Measurements from ENCODE around the gene PGBD4.

Gene PGBD4

DNA sequence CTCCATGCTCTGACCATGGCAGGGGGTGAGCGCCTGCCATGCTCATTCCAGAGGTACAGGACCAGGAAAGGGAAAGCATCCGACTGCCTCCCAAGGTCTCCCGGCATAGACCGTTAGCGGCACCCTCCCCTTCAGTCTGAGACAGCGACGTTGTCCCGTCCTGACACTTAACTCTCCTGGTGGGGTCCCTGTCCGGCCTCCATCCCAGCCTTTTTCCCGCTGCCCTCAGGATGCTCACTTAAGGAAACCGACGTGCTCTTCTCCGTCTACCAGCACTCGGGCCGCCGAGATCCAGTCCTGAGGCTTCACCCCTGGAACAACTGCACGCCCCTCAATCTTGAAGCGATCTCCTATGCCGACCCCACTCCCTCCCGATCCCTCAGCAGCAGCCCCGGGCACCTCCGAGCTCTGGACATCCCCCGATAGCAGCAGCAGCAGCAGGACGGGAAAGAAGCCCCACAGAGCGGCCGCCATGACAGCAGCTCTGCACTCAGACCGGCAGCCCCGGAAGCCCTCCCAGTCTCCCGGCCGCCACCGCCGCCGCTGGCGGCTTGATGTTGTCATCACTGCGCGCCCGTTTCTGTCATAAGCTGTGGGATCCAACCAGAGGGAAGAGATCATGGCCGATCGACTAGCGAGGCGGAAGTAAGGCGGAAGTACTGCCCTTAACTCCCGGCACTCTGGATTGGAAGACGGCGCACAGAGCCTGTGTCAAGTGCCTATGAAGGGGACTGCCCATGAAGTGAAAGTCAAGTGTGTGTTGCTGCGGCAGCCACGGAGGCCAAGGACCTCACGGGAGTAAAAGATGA, at the start of gene PGBD4, which contains the start of gene EMC7:
Gene PGBD4, plus strand, starts transcription at position 718 of the 809 bp plus-strand sequence. CDS start 449 bp downstream, outside the sequence.
Gene EMC7, minus strand, starts transcription at position 497 of the 809 bp plus-strand sequence. Its CDS starts 23 bp downstream, at position 474.
- peak; percentile 78 to 92 for DNase-seq

DNA sequence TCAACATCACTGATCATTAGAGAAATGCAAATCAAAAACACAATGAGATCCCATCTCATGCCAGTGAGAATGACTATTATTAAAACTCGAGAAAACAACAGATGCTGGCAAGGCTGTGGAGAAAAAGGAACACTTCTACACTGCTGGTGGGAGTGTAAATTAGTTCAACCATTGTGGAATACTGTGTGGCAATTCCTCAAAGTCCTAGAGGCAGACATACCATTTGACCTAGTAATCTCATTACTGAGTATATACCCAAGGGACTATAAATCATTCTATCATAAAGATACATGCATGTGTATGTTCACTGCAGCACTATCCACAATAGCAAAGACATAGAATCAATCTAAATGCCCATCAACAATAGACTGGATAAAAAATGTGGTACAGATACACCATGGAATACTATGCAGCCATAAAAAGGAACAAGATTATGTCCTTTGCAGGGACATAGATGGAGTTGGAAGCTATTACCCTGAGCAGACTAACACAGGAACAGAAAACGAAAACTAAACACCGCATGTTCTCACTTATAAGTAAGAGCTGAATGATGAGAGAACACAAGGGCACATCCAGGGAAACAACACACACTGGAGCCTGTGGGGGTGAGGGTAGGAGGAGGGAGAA, 47.7 kb upstream of the PGBD4 start:
- DNase-seq, result no peak

DNA sequence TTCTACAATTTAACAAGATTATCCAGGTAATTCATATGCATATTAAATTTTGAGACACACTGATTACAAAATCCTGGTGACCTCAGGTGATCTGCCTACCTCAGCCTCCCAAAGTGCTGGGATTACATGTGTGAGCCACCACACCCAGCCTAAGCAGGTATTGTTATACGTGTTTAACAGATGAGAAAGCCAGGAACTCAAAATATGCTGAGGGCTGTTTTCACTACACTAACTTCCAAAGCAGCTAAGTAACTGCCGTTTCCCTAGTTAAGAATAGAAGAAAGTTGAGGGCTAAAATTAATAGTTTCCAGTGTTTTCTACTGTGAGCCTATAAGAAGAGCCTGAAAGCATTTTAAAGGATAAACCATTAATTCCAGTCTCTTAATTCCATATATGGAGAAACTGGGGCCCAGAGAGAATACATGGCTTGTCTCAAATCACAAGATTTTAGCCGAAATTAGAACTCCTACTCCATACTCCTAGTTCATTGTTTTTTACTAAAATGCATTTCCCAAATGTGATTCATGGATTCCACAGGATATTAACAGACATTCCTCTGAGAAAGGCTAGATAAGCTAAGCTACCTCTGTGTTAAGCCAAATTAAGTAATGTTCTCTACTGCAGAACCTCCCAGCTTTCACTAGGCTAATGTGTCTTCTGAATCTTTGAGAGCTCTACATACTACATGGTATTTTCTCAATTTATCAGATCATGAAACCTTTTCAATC, 45.9 kb upstream of the PGBD4 start:
- DNase-seq, result no peak

DNA sequence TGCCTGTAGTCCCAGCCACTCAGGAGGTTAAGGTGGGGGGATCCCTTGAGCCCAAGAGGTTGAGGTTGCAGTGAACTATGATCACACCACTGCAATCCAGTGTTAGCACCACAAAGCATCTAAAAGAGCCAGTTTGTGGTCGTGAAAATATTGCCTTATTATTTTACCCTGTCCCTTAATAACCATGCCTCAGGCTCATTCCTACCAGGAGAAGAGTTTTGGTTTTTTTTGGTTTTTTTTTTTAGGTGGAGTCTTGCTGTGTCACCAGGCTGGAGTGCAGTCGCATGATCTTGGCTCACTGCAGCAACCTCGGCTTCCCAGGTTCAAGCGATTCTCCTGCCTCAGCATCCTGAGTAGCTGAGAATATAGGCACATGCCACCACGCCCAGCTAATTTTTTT, 45.0 kb upstream of the PGBD4 start:
- no peak for DNase-seq

DNA sequence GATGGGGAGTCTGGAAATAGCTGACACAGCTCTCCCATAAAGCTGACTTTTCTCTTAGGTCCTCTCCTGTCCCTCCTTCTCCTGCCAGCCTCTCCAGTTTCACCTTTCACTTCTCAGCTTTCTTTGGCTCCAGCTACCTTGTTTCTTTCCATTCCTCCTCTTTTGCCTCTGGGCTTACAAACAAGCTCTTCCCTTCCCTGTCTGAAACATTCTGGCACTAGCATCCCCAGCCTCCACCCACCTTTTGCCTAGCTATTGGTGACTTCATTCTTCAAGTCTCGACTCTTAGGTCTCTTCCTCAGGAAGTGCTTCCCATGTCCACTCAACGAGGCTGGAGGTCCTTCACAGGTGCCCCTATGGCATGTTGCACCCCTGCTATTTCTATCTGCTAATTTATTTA, 42.4 kb upstream of the PGBD4 start:
- no peak for DNase-seq

DNA sequence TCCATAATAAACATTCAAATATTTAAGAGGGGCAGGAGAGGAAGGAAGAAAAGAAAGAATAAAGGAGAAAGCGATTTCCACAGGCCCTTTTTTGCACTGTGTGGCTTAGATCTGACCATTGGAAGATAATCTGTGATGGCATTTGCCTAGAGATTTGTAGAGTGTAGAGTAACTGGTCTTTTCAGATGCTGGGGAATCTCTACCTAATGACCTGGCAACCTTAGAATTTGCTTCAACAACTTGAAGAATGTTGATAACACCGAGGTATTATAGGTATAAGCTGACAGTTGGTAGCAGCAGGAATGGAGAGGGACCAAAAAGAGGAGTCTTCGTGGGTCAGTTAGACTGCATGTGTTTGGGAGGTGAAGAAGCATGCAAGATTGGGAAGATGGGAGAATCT, 41.9 kb upstream of the PGBD4 start:
- DNase-seq, result no peak

DNA sequence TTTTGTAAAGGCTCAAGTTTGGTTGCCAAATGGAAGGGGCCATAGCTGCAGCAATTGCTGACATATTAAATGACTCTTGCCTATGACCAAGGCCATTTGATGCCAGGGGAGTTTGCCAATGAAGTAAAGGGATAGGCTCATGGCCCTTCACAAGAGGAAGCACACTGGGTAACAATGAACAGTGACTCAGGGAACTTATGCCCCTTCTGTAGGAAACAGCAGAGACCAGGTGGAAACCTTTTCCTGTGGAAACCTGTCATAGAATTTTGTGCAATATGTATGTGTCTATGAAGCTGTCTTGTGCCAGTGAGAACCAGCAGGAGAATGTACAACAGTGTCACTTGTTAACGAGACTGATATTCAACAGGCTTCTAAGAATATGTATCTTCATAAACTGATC, 37.4 kb upstream of the PGBD4 start:
- DNase-seq, result no peak

DNA sequence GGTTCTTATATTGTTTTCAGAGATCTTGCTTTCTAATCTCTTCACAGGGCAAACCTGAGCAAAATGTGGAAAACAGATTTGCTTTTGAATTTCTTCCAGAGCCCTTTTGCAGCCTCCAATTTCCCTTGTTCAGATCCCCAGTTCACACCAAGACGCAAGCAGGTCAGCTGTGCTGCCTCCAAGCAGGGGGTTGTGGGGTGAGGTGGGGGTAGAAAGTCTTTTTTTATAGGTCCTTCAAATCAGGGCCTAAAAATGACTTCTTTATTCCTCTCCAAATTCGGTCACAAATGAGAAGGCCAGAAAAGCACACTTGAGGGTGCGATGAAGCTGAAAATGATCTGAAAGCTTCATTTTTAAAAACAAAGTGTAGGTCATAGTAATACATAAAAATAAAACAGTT, 36.6 kb upstream of the PGBD4 start:
- DNase-seq, result no peak

DNA sequence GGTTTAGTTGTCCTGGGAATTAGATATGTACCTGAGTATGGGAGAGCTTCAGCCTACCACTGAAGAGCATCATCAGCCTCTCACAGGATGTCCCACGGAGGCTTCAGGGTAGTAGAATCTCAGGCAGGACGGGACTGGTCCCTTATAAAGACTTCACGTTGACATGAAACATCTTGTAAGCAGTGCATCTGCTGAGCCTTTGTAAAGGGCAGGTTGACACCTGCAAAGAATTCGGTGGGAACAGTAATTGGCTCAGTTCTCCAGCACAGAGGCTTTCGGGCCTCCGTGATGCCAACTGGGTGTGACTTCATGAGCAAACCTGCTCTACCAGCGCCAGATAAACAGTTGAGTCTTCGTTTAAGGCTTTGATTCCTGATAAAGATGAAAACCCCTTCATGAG, 35.9 kb upstream of the PGBD4 start:
- no peak for DNase-seq

DNA sequence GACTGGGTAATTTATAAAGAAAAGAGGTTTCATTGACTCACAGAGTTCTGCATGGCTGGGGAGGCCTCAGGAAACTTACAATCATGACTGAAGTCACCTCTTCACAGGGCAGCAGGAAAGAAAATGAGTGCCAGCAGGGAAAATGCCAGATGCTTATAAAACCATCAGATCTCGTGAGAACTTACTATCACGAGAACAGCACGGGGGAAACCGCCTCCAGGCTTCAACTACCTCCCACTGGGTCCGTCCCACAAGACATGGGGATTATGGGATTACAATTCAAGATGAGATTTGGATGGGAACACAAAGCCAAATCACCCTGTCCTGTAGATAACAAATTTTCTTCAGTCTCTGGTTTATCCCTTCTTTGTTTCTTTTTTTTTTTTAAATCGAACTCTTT, 31.9 kb upstream of the PGBD4 start:
- no peak for DNase-seq

DNA sequence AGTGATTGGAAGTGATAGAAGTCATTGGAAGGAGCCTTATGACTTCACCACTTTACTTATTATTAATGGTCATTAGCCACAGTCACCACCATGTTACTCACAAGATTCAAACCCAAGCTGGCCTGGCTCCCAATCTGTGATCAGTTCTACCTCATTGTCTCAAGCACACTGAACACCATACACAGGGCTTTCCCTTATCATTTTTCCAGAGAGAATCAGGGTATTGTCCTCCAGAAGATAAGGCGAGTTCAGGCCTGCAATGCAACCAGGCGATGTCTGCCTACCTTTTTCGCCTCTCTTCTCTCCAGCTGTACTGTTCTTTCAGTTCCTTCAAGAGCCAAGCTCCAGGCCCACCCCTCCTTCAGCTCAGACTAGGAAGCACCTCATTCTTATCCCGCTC, 25.1 kb upstream of the PGBD4 start:
- no peak for DNase-seq

DNA sequence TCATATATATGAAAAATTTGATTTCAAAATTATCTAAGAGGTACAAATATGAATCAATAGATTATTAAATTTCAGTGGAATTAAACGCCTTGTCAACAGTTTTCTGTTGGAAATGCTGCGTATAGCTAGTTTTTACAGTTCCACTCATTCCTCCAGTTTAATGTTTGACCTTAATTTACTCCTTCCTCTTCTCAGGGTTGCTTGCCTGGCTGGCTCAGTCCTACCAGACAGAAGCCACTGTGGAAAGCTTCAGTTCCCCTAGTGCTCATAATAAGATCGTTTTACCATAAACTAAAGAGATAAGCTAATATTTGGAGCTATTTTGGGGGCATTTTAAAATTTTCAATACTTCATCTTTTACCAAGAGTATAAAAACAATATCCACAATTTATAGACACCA, 23.0 kb upstream of the PGBD4 start:
- DNase-seq, result no peak

DNA sequence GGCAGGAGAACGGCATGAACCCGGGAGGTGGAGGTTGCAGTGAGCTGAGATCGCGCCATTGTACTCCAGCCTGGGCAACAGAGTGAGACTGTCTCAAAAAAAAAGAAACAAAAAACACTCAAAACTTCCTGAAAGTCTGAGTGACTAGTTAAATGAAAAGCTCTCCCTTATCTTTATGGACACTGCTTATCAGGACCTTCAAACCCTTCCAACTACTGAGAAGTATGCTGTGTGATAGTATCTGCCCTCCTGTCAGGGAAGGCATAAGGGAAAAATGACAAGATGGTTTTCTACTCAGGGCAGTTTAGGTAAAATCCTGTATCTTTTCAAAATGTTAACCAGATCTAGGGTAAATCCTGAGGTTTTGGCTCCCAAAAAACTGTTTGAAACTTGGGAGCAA, 22.0 kb upstream of the PGBD4 start:
- DNase-seq, result no peak

DNA sequence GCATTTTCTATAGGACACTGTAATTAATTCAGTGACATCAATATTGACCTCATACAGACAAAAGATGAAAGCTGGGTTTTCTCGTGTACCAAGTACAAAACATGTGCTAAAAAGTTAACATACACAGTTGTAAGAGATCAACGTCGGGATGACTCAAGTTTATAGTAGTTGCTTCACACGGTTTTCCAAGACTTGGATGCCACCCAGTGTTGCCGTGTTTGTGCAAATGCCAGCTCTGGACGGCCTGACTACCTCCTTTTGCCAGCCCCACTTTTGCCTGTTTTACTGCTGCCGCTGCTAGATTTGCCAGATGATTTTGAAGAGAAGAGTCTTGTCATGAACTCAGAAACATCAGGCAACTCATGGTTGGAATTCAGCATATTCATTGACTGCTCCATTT, 17.8 kb upstream of the PGBD4 start:
- DNase-seq, result no peak

DNA sequence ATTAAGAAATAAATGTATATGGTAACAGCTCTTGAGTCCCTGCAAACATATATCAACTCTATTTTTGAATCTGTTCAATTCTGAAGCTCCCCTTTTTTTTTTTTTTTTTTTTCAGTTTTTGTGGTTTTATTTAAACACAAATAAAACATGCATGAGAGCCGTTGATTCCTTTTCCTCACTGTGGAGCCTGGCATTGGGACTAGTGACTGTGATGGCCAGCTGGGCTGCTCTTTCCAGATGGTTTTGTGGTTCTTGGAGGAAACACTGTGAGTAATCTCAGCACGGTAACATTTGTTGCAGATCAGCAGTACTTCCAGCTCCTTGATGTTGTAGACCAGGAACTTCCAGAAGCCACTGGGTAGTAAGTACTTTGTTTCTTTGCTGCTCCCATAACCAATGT, 16.1 kb upstream of the PGBD4 start:
- no peak for DNase-seq

DNA sequence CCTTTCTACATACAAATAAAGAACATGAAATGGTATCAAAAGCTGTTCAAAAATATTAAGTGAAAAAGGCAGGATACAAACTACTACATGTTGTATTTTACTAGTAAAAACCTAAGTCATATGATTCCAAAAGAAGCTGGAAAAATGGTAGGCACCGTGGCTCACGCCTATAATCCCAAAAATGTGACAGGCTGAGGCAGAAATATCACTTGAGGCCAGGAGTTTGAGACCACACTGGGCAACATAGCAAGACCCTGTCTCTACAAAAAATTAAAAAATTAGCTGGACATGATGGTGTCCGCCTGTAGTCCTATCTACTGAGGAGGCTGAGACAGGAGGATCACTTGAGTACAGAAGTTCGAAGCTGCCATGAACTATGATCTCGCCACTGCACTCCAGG, 2.0 kb upstream of the PGBD4 start:
- DNase-seq, result no peak

DNA sequence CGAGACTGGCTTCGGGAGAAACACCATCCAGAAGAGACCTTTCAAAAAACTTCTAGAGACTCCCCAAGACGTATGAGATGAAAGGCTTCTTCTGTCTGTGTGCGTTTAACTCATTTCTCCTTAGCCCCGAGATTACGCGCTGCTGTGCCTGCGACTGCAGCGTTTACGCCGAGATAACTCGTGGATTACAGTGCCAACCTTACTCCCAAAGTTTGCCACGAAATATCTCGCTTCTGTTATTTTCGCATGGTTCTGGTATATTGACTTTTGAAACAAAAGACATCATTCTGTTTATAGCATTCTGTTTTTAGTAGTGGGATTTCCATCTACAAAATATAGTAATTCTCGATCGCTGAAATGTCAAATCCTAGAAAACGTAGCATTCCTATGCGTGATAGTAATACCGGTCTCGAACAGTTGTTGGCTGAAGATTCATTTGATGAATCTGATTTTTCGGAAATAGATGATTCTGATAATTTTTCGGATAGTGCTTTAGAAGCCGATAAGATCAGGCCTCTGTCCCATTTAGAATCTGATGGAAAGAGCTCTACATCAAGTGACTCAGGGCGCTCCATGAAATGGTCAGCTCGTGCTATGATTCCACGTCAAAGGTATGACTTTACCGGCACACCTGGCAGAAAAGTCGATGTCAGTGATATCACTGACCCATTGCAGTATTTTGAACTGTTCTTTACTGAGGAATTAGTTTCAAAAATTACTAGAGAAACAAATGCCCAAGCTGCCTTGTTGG, 467 bp downstream of the PGBD4 start:
- no peak for DNase-seq

DNA sequence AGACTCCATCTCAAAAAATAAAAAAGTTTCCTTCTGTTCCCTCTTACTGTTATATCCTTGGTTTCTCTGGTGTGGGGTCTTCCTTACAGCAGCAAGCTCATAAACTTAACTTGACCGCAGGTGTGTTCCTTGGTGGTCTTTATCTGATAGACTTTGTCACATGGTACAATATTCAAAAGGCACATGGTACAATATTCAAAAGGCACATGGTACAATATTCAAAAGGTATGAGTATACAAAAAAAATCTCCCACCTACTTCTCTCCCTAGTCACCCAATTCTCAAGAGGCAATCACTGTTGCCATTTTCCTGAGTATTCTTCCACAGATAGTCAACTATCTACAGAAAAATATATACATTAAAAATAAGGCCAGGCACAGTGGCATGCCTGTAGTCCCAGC, 4.5 kb downstream of the PGBD4 start:
- DNase-seq, result no peak

DNA sequence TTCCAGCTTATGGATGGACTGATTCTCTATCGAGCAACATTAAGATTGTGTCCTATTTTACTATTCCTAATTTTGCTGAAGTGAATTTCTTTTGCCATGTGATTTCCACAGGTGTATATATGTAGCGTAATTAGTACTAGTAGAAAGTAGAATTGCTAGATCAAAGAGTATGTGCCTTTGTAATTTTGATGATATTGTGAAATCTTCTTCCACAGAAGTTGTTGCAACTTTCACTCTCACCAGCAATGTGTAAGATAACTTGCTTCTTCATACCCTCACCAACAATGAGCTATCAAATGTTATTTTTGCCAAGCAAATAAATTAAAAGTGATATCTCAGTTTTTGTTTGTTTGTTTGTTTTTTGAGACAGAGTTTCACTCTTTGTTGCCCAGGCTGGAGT, 5.4 kb downstream of the PGBD4 start:
- no peak for DNase-seq

DNA sequence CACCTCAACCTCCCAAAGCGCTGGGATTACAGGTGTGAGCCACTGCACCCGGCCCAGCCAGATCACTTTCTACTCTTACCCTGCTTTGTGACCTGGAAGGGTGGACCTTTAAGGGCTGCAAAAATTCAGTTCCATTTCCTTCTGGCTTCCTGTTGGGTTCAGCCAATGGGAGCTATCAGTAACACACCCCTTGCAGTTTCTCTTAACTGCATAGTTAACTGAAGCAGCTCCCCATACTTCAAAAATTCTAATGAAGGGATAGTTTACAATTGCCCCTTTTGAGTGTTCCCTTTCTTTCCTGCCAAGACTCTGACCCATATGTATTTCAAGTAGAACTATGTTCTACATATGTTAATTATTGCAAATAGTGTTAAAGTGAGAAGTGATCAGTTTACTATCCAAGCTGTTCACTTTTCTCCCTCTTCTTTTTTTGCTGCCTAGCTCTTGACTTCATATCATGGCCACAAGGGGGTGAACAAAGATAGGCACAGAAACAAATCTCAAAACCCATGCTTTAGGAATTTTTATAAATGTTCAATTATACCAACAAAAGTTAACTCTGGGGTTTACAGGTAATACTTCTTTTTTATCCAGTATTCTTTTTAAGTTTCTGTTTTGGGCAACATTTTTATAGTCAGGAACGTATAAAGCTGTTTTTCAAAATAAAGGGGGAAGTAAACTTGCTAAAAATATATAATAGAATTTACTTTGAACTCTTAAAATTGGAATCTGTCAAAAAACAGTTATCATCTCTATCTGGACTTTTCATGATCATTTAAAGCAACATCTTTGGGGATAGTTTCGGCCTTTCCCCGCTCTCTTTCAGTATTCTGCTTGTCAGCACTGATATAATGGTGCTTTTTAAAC, 8.1 kb downstream of the PGBD4 start:
- DNase-seq, result no peak

DNA sequence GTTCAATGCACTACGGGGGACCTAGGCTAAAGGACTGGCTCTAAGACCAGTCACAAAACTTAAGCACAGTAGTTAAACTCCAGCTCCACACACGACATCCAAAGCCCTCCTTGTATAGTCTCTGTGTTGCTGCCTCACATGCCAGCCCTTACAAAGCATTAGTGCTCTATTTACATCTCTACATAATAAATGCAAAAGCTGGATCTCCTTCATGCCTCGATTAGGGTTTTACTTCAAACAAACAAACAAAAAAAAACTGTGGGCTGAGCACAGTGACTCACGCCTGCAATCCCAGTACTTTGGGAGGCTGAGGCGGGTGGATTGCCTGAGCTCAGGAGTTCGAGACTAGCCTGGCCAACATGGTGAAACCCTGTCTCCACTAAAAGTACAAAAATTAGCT, 9.6 kb downstream of the PGBD4 start:
- no peak for DNase-seq

DNA sequence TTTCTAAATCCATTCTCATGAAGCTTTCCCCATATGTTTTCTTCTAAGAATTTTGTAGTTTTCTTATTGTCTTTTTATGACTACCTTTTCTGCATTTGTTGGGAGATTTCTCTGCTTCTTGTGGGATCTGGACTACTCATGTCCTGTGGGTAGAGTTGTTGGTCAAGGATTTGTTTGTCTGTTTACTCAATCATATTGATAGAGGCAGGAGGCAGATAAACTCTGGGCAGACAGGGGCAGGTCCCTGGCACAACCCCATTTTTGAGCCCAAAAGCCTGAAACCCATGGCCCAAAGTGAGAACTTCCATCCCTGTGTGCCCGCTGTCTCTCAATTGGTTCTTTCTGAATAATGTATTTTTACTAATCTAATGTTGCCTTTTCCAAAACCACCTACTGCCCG, 12.3 kb downstream of the PGBD4 start:
- no peak for DNase-seq

Measured in cerebellar nuclear complex (tissue), 1 donor.